Hepatocyte (in vitro differentiated cells): ENCODE data around the gene SERPINB1. TPM values are rescaled to one million over a fixed set of nuclear protein-coding genes. Genes with fewer than 3 reads are reported as not detected.

Experiments used
- DNase-seq: peaks from one replicate; pipeline ENCODE4 v3.0.0-alpha.2; 2016; ENCODE audit warnings: low spot score
- H2AFZ ChIP-seq: fragments of 200-600 bp; sonication (generic); 2 replicates; pipeline ENCODE4 v1.6.0; 2016; ENCODE audit warnings: antibody characterized with exemption, mild to moderate bottlenecking
- H3K27ac ChIP-seq: fragments of 200-600 bp; sonication (generic); 2 replicates; pipeline ENCODE4 v1.5.1; 2016; ENCODE audit warnings: mild to moderate bottlenecking
- H3K27me3 ChIP-seq: fragments of 200-600 bp; sonication (generic); 2 replicates; pipeline ENCODE4 v1.6.1; 2016
- H3K36me3 ChIP-seq: fragments of 200-600 bp; sonication (generic); replicated peaks from 2 replicates; pipeline ENCODE4 v1.5.1; 2016; ENCODE audit warnings: low read depth; ENCODE audit not compliant: insufficient read depth
- H3K4me1 ChIP-seq: fragments of 200-600 bp; sonication (generic); 2 replicates; pipeline ENCODE4 v1.5.1; 2016; ENCODE audit warnings: mild to moderate bottlenecking, moderate library complexity; ENCODE audit not compliant: insufficient read depth
- H3K4me2 ChIP-seq: fragments of 200-600 bp; sonication (generic); 2 replicates; pipeline ENCODE4 v1.6.0; 2016
- H3K4me3 ChIP-seq: fragments of 200-600 bp; sonication (generic); 2 replicates; pipeline ENCODE4 v1.5.1; 2016; ENCODE audit warnings: mild to moderate bottlenecking
- H3K79me2 ChIP-seq: fragments of 200-600 bp; sonication (generic); 2 replicates; pipeline ENCODE4 v1.6.0; 2017; ENCODE audit warnings: mild to moderate bottlenecking
- H3K9me2 ChIP-seq: fragments of 200-600 bp; sonication (generic); replicated peaks from 2 replicates; pipeline ENCODE4 v1.6.0; 2017; ENCODE audit warnings: mild to moderate bottlenecking; ENCODE audit not compliant: insufficient read depth
- H3K9me3 ChIP-seq: fragments of 200-600 bp; sonication (generic); 2 replicates; pipeline ENCODE4 v1.5.1; 2016; ENCODE audit warnings: low read depth, mild to moderate bottlenecking
- H4K20me1 ChIP-seq: fragments of 200-600 bp; sonication (generic); 2 replicates; pipeline ENCODE4 v1.6.0; 2016; ENCODE audit warnings: mild to moderate bottlenecking; ENCODE audit not compliant: insufficient read depth, poor library complexity, severe bottlenecking
- CTCF ChIP-seq: fragments of 200-600 bp; sonication (generic); IDR thresholded peaks from 2 replicates; pipeline ENCODE4 v1.5.1; 2016; ENCODE audit warnings: antibody characterized with exemption, mild to moderate bottlenecking; ENCODE audit not compliant: poor library complexity
- EZH2 ChIP-seq: fragments of 200-600 bp; sonication (generic); IDR thresholded peaks from 2 replicates; pipeline ENCODE4 v1.6.1; 2016; ENCODE audit warnings: antibody characterized with exemption, mild to moderate bottlenecking, borderline replicate concordance
- EZH2phosphoT487 ChIP-seq: fragments of 200-600 bp; sonication (generic); IDR thresholded peaks from one replicate; pipeline ENCODE4 v1.6.1; 2018; ENCODE audit warnings: antibody characterized with exemption, mild to moderate bottlenecking, low read depth, moderate library complexity; ENCODE audit not compliant: unreplicated experiment, severe bottlenecking
- WGBS: methylation state at CpG from one replicate; pipeline ENCODE4 v1.1.6; 2016; ENCODE audit warnings: low lambda C conversion rate; ENCODE audit errors: missing lambda C conversion rate; 5-methylcytosine and 5-hydroxymethylcytosine counted together
- polyA plus RNA-seq: library from polyadenylated mRNA; unstranded; fragments of >200 nt; fragmentation: Nextera tagmentation; extraction: Ambion mirVana; gene quantifications from 2 replicates; pipeline ENCODE4 v1.2.1, GENCODE V29; 2016
- total RNA-seq: library from RNA; depleted of rRNA; stranded (reverse); fragments of >200 nt; gene quantifications from 2 replicates; pipeline ENCODE4 v1.2.3, GENCODE V29; 2014

Gene SERPINB1
- total and polyA plus RNA-seq, 2 experiments from 2014 or later = 45.9 to 57.0 TPM

GRCh38 chr6:2793534-2794151, 48.0 kb downstream of the SERPINB1 start:
- Histone ChIP-seq H4K20me1 (no peaks in the 10 kb centered on the region), H3K9me2 (no peaks in the 10 kb centered on the region), H3K4me2 (no peak overlapping the region), H3K27me3 (no peaks in the 10 kb centered on the region), H3K27ac (peak overlapping the region; percentile 54), H3K79me2 (peaks cover 6% of the 10 kb centered on the region), H3K4me1 (peaks cover 8% of the 10 kb centered on the region), H3K4me3 (no peak overlapping the region), H2AFZ (no peak overlapping the region), H3K36me3 (no peaks in the 10 kb centered on the region), H3K9me3 (no peaks in the 10 kb centered on the region)
- WGBS = 89% methylated on average over 9 of the region's 9 CpGs
- peak; percentile 56 for DNase-seq
- TF ChIP-seq EZH2 (no peak), EZH2phosphoT487 (no peak), CTCF (no peak)

- Histone ChIP-seq H3K9me2 (no peaks in the 10 kb centered on the region), H3K27ac (no peak overlapping the region), H3K27me3 (no peaks in the 10 kb centered on the region), H3K36me3 (no peaks in the 10 kb centered on the region), H4K20me1 (no peaks in the 10 kb centered on the region), H3K4me2 (no peak overlapping the region), H3K9me3 (no peaks in the 10 kb centered on the region), H3K4me3 (no peak overlapping the region), H3K79me2 (peaks cover 6% of the 10 kb centered on the region), H2AFZ (no peak overlapping the region), H3K4me1 (peaks cover 8% of the 10 kb centered on the region)
- TF ChIP-seq CTCF (no peak), EZH2 (no peak), EZH2phosphoT487 (no peak)
- 88% methylated on average over 17 of the region's 17 CpGs for WGBS
- DNase-seq = no peak
Measured at GRCh38 chr6:2792330-2793110, 49.1 kb downstream of the SERPINB1 start.

GRCh38 chr6:2791450-2791974, 50.2 kb downstream of the SERPINB1 start:
- Histone ChIP-seq H3K27ac (no peak overlapping the region), H3K79me2 (peaks cover 6% of the 10 kb centered on the region), H2AFZ (no peak overlapping the region), H3K9me2 (no peaks in the 10 kb centered on the region), H3K36me3 (no peaks in the 10 kb centered on the region), H4K20me1 (no peaks in the 10 kb centered on the region), H3K4me2 (no peak overlapping the region), H3K4me1 (peaks cover 3% of the 10 kb centered on the region), H3K27me3 (no peaks in the 10 kb centered on the region), H3K4me3 (no peak overlapping the region), H3K9me3 (no peaks in the 10 kb centered on the region)
- TF ChIP-seq CTCF = no peak
- TF ChIP-seq EZH2phosphoT487 = no peak
- TF ChIP-seq EZH2 = no peak
- 75% methylated on average over 4 of the region's 4 CpGs for WGBS
- DNase-seq = no peak
